K562 (cell line): ENCODE measurements around the gene MKNK2. TPM values are rescaled to one million over a fixed set of nuclear protein-coding genes. Genes with fewer than 3 reads are reported as not detected.
A peak's percentile ranks its signal among the peaks of the same experiment; 100 is the strongest.

Experiments used
- ATF3 ChIP-seq, 2 experiments: fragments of 450-650 bp in 1 of 2; sonication (generic) in 1 of 2; formaldehyde crosslinking in 1 of 2; IDR thresholded peaks in 1 of 2; conservative IDR thresholded peaks in 1 of 2; 2 replicates each; pipeline versions ENCODE4 v1.6.1 to v1.8.1; 2016 to 2023; ENCODE audit warnings: mild to moderate bottlenecking in 2 of 2, moderate library complexity in 2 of 2, inconsistent platforms in 1 of 2, missing genetic modification reagents in 1 of 2
- CGGBP1 ChIP-seq: fragments of 250-450 bp; sonication (Bioruptor Pico); IDR thresholded peaks from 2 replicates; pipeline ENCODE4 v1.9.0; 2021; ENCODE audit warnings: mild to moderate bottlenecking
- ELF2 ChIP-seq: fragments of 250-450 bp; sonication (Bioruptor Pico); IDR thresholded peaks from 2 replicates; pipeline ENCODE4 v1.5.0; 2021; ENCODE audit warnings: mild to moderate bottlenecking
- ESRRA ChIP-seq: fragments of 450-650 bp; IDR thresholded peaks from 2 replicates; pipeline ENCODE4 v1.6.1; 2014; ENCODE audit warnings: low read depth, mild to moderate bottlenecking, moderate library complexity, borderline replicate concordance
- MITF ChIP-seq: IDR thresholded peaks from 2 replicates; pipeline ENCODE4 v1.6.1; 2014; ENCODE audit warnings: antibody characterized with exemption
- NCOA6 ChIP-seq: fragments of 450-650 bp; IDR thresholded peaks from 2 replicates; pipeline ENCODE4 v1.6.1; 2017; ENCODE audit warnings: mild to moderate bottlenecking
- RBM39 ChIP-seq: fragments of 200-400 bp; formaldehyde crosslinking; optimal IDR thresholded peaks from 2 replicates; pipeline ENCODE3; 2018; ENCODE audit warnings: low read depth, low read length
- RREB1 ChIP-seq: fragments of 250-450 bp; sonication (Bioruptor Pico); IDR thresholded peaks from 2 replicates; pipeline ENCODE4 v1.4.0; 2020
- SP2 ChIP-seq: IDR thresholded peaks from 2 replicates; pipeline ENCODE4 v1.6.1; 2011; ENCODE audit warnings: mild to moderate bottlenecking, low read depth, low read length, moderate library complexity; ENCODE audit not compliant: poor library complexity, severe bottlenecking; ENCODE audit errors: extremely low read depth
- SUPT5H ChIP-seq: fragments of 450-650 bp; IDR thresholded peaks from 2 replicates; pipeline ENCODE4 v1.6.1; 2016
- TFAM ChIP-seq: fragments of 250-450 bp; sonication (Bioruptor Pico); conservative IDR thresholded peaks from 2 replicates; pipeline ENCODE4 v1.5.0; 2021; ENCODE audit warnings: mild to moderate bottlenecking, moderate library complexity
- TGIF2 ChIP-seq: sonication (generic); formaldehyde crosslinking; IDR thresholded peaks from 2 replicates; pipeline ENCODE4 v1.8.1; 2022; ENCODE audit warnings: mild to moderate bottlenecking, missing genetic modification reagents, moderate library complexity
- TSC22D4 ChIP-seq: fragments of 450-650 bp; IDR thresholded peaks from 2 replicates; pipeline ENCODE4 v1.6.1; 2016; ENCODE audit warnings: missing genetic modification characterization, missing biosample characterization, control low read depth
- ZFP1 ChIP-seq: fragments of 450-650 bp; formaldehyde crosslinking; IDR thresholded peaks from 2 replicates; pipeline ENCODE4 v1.4.0; 2020; ENCODE audit warnings: mild to moderate bottlenecking, mixed read lengths
- ZNF592 ChIP-seq: fragments of 450-650 bp; IDR thresholded peaks from 2 replicates; pipeline ENCODE4 v1.6.1; 2017; ENCODE audit warnings: antibody characterized with exemption, mild to moderate bottlenecking
- polyA plus RNA-seq, 8 experiments: library from polyadenylated mRNA; depleted of rRNA in 4 of 8; stranded (reverse) in 5 of 8; unstranded in 3 of 8; fragments of >200 nt; fragmentation: Nextera tagmentation in 2 of 8; fragmentation: Illumina TruSeq in 1 of 8; extraction: Ambion mirVana in 2 of 8; extraction: Trizol in 1 of 8; gene quantifications; 2 replicates each; pipeline versions ENCODE4 v1.2.1 to v1.2.3, GENCODE V29; 2011 to 2014; ENCODE audit warnings: inconsistent platforms in 1 of 8, missing spikeins in 1 of 8
- total RNA-seq, 7 experiments: library from RNA; depleted of rRNA in 6 of 7; stranded (reverse); fragments of >200 nt in 6 of 7; fragmentation: Illumina TruSeq in 2 of 7; extraction: Trizol in 2 of 7; gene quantifications; 2 replicates each; pipeline versions ENCODE4 v1.2.1 to v1.2.3, GENCODE V29; 2011 to 2021; ENCODE audit warnings: low replicate concordance in 1 of 7

MKNK2 gene
- total and polyA plus RNA-seq, 9 of the 15 experiments (the other 6 are each of a cell fraction or from before 2014, with no cell fraction given): 5.1 to 191 (median 51.9) TPM

GRCh38 chr19:2050349-2050990, 574 bp downstream of the MKNK2 start (continued):
- TF ChIP-seq ZNF592: no peak
- no peak for TF ChIP-seq RREB1 (CRISPR knock-in tag)
- TF ChIP-seq NCOA6: no peak
- no peak for TF ChIP-seq RBM39
- TF ChIP-seq TSC22D4: no peak
- TF ChIP-seq SP2: no peak
- TF ChIP-seq TGIF2 (CRISPR knock-in tag): peak; percentile 85; the same call in 1 of the 2 replicates
- no peak for TF ChIP-seq SUPT5H
- TF ChIP-seq ZFP1: no peak
- no peak for TF ChIP-seq ESRRA
- TF ChIP-seq CGGBP1 (CRISPR knock-in tag): no peak
- TF ChIP-seq ATF3 (IDR thresholded peaks at IDR 0.05): no peak
- TF ChIP-seq ATF3 (CRISPR knock-in tag; conservative IDR thresholded peaks at IDR 0.05): no peak
- TF ChIP-seq ELF2 (CRISPR knock-in tag): no peak
- TF ChIP-seq TFAM: no peak
- TF ChIP-seq MITF: no peak
